C4-2B (cell line): ENCODE results near the gene GPR33.
"Not testable (repeated sequence)": the region's sequence is repeated elsewhere in the genome, so short reads cannot be mapped to it uniquely, and the experiment has no call there.

ENCODE experiments used
- H3K27ac ChIP-seq: fragments of 450-650 bp; 2 replicates; pipeline ENCODE4 v1.5.1; 2017
- CTCF ChIP-seq: fragments of 450-650 bp; conservative IDR thresholded peaks from 2 replicates; pipeline ENCODE4 v1.5.1; 2017; ENCODE audit warnings: mild to moderate bottlenecking
- ZFX ChIP-seq: fragments of 450-650 bp; IDR thresholded peaks from 2 replicates; pipeline ENCODE4 v1.6.1; 2017

GPR33 gene

GRCh38 chr14:31484754-31485153 lies 3.1 kb downstream of the GPR33 start:
- H3K27ac ChIP-seq, result no peak overlapping the region
- TF ChIP-seq CTCF, result no peak
- TF ChIP-seq ZFX, result no peak

- H3K27ac ChIP-seq, result no peak overlapping the region
- TF ChIP-seq CTCF, result no peak
- TF ChIP-seq ZFX, result no peak
Observed at GRCh38 chr14:31480156-31480555, 7.7 kb downstream of the GPR33 start.

- no peak for TF ChIP-seq ZFX
- TF ChIP-seq CTCF, result no peak
Observed at GRCh38 chr14:31479027-31479426, 8.8 kb downstream of the GPR33 start.

GRCh38 chr14:31477248-31477647 lies 10.6 kb downstream of the GPR33 start:
- H3K27ac ChIP-seq, result no peak overlapping the region
- TF ChIP-seq CTCF (no peak), ZFX (no peak)

More at GRCh38 chr14:31479027-31479426, 8.8 kb downstream of the GPR33 start:
- H3K27ac ChIP-seq, result no peak overlapping the region

GRCh38 chr14:31476131-31476866 lies 11.5 kb downstream of the GPR33 start:
- no peak overlapping the region for H3K27ac ChIP-seq

GRCh38 chr14:31466554-31466953 lies 21.3 kb downstream of the GPR33 start:
- no peak overlapping the region for H3K27ac ChIP-seq
- TF ChIP-seq ZFX (no peak), CTCF (no peak)

More at GRCh38 chr14:31476131-31476866, 11.5 kb downstream of the GPR33 start:
- no peak for TF ChIP-seq CTCF
- TF ChIP-seq ZFX, result no peak

- TF ChIP-seq CTCF, result no peak
- no peak for TF ChIP-seq ZFX
- no peak overlapping the region for H3K27ac ChIP-seq
Observed at GRCh38 chr14:31465111-31465510, 22.7 kb downstream of the GPR33 start.

- H3K27ac ChIP-seq, result not testable (repeated sequence)
Observed at GRCh38 chr14:31462450-31462849, 25.4 kb downstream of the GPR33 start.
